ENCODE measurements around the gene C1QL3. TPM values are rescaled to one million over a fixed set of nuclear protein-coding genes. Genes with fewer than 3 reads are reported as not detected.

Gene C1QL3
- total and polyA plus RNA-seq, 10 of the 15 experiments (the other 5 are each of a cell fraction or from before 2014, with no cell fraction given), result 0.03 to 1.2 (median 0.50) TPM

DNA sequence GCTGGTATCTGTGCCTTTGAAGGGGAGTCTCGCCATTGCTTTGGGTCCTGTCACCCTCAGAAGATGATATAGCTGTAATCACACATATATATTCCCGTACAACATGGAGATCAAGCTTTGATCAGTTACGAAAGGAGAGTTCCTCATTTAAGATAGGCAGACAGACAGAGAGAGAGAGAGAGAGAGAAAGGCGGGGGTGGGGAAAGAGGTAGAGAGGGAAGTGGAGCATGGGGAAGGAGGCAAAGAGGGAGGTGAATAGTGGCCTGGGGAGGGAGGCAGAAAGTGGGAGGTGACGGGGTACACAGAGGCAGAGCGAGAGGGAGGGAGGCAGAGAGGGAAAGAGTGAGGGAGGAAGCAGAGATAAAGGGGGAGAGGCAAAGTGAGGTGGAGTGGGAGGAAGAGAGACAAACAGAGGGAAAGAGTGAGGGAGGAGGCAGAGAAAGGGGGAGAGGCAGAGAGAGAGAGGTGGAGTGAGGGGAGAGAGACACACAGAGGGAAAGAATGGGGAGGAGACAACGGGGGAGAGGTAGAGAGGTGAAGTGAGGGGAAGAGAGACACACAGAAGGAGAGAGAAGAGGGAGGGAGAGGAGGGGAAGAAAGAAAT, 44.6 kb upstream of the C1QL3 start:
- H3K4me3 ChIP-seq, result no peak overlapping the region
- BruUV-seq (replicated peaks), result no TSS peak
- no peak overlapping the region for H3K9ac ChIP-seq (ENCODE audit: control insufficient read depth, insufficient read depth, low read length)
- H2AFZ ChIP-seq (ENCODE audit: control insufficient read depth, low read depth, low read length), result peak overlapping the region; percentile 82
- DNase-seq (ENCODE audit: low read depth, low spot score), result no peak
- no peaks in the 10 kb centered on the region for H3K27me3 ChIP-seq (replicated peaks in 1 of 2; ENCODE audit: control insufficient read depth in 2 of 2, insufficient read depth in 2 of 2, low read length in 1 of 2)
- RAD21 ChIA-PET (ENCODE audit: unreplicated experiment), result interaction anchor here (0.7 kb wide), 1 partner anchor 62 kb away, joined by 3 read pairs; no protein-coding TSS in a partner anchor
- H3K36me3 ChIP-seq (ENCODE audit: control insufficient read depth in 2 of 2, insufficient read depth in 2 of 2, low read length in 1 of 2), result no peaks in the 10 kb centered on the region
- H3K27ac ChIP-seq (ENCODE audit: control insufficient read depth, insufficient read depth), result no peak overlapping the region
- 49% methylated on average over 7 of the region's 7 CpGs for WGBS (ENCODE audit: insufficient coverage, insufficient replicate concordance, low lambda C conversion rate, missing lambda C conversion rate)
- in situ Hi-C loops (cut with MboI), result no loop called here
- POLR2A ChIA-PET, result interaction anchor here (0.6 kb wide), 1 partner anchor 194 kb away, joined by 3 read pairs; no protein-coding TSS in a partner anchor
- CTCF ChIA-PET, result no interaction called here
- no peaks in the 10 kb centered on the region for H3K79me2 ChIP-seq (ENCODE audit: control insufficient read depth, insufficient read depth, low read length)
- H4K20me1 ChIP-seq (ENCODE audit: control insufficient read depth, insufficient read depth), result no peaks in the 10 kb centered on the region
- TF ChIP-seq, protein P1, sequence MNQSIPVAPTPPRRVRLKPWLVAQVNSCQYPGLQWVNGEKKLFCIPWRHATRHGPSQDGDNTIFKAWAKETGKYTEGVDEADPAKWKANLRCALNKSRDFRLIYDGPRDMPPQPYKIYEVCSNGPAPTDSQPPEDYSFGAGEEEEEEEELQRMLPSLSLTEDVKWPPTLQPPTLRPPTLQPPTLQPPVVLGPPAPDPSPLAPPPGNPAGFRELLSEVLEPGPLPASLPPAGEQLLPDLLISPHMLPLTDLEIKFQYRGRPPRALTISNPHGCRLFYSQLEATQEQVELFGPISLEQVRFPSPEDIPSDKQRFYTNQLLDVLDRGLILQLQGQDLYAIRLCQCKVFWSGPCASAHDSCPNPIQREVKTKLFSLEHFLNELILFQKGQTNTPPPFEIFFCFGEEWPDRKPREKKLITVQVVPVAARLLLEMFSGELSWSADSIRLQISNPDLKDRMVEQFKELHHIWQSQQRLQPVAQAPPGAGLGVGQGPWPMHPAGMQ (IDR thresholded peaks at IDR 0.05; ENCODE audit: borderline replicate concordance), result peak; percentile 6; the same call in 1 of the 2 replicates
- TF ChIP-seq HDGF (IDR thresholded peaks at IDR 0.05) (peak; percentile 90), ZSCAN29 (IDR thresholded peaks at IDR 0.05) (no peak)
- peaks cover 8% of the 10 kb centered on the region; the same call in 1 of the 2 replicates for H3K4me1 ChIP-seq (ENCODE audit: control insufficient read depth, insufficient read depth, low read length)
- no peak for FAIRE-seq
- H3K9me3 ChIP-seq (replicated peaks; ENCODE audit: control insufficient read depth, insufficient read depth, low read length), result no peaks in the 10 kb centered on the region
- SMC1A ChIA-PET (ENCODE audit: uncharacterized antibody, unreplicated experiment), result interaction anchor here (1.3 kb wide), 1 partner anchor 20 kb away, joined by 6 read pairs; no protein-coding TSS in a partner anchor
- intact Hi-C loops (cut with micrococcal nuclease; ENCODE audit: unreplicated experiment), result no loop called here
- no peak for ATAC-seq
- H3K4me2 ChIP-seq (ENCODE audit: control insufficient read depth, insufficient read depth), result peak overlapping the region; percentile 60

DNA sequence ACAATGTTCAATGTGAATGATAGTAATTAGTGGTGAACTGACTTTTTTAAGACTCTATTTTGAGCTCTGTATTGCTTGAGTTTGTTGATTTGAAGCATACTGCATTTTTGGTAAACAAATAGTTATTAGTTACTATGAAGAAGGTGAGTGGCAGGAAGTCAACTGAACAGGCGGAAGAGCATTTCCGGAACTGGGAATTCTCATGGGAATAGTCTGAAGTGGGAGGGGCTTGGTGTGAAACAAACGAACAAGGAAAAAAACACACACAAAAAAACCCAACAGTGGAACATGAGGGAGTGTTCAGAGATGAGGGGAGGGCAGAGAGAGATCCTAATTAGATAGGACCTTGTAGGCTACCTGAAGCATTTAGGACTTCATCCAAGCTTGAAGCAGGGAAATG, 43.9 kb upstream of the C1QL3 start:
- no peak overlapping the region for H3K4me3 ChIP-seq
- H3K9me3 ChIP-seq (replicated peaks; ENCODE audit: control insufficient read depth, insufficient read depth, low read length), result no peaks in the 10 kb centered on the region
- WGBS (ENCODE audit: insufficient coverage, insufficient replicate concordance, low lambda C conversion rate, missing lambda C conversion rate), result 26% methylated on average over 3 of the region's 3 CpGs
- BruUV-seq (replicated peaks), result no TSS peak
- H3K4me1 ChIP-seq (ENCODE audit: control insufficient read depth, insufficient read depth, low read length), result peaks cover 8% of the 10 kb centered on the region; the same call in 1 of the 2 replicates
- RAD21 ChIA-PET (ENCODE audit: unreplicated experiment), result no interaction called here
- CTCF ChIA-PET, result no interaction called here
- no peak overlapping the region for H3K27ac ChIP-seq (ENCODE audit: control insufficient read depth, insufficient read depth)
- ATAC-seq (no peak), DNase-seq (ENCODE audit: low read depth, low spot score) (no peak), FAIRE-seq (no peak)
- no peaks in the 10 kb centered on the region for H3K79me2 ChIP-seq (ENCODE audit: control insufficient read depth, insufficient read depth, low read length)
- H4K20me1 ChIP-seq (ENCODE audit: control insufficient read depth, insufficient read depth), result no peaks in the 10 kb centered on the region
- intact Hi-C loops (cut with micrococcal nuclease; ENCODE audit: unreplicated experiment) (no loop called here), in situ Hi-C loops (cut with MboI) (no loop called here)
- H2AFZ ChIP-seq (ENCODE audit: control insufficient read depth, low read depth, low read length), result no peak overlapping the region; the same call in none of the 2 replicates
- H3K4me2 ChIP-seq (ENCODE audit: control insufficient read depth, insufficient read depth), result no peak overlapping the region
- H3K36me3 ChIP-seq (ENCODE audit: control insufficient read depth in 2 of 2, insufficient read depth in 2 of 2, low read length in 1 of 2), result no peaks in the 10 kb centered on the region
- H3K9ac ChIP-seq (ENCODE audit: control insufficient read depth, insufficient read depth, low read length), result no peak overlapping the region
- SMC1A ChIA-PET (ENCODE audit: uncharacterized antibody, unreplicated experiment), result interaction anchor here (1.3 kb wide), 1 partner anchor 21 kb away, joined by 6 read pairs; no protein-coding TSS in a partner anchor
- no peaks in the 10 kb centered on the region for H3K27me3 ChIP-seq (replicated peaks in 1 of 2; ENCODE audit: control insufficient read depth in 2 of 2, insufficient read depth in 2 of 2, low read length in 1 of 2)
- POLR2A ChIA-PET, result no interaction called here
- TF ChIP-seq SMAD1 (IDR thresholded peaks at IDR 0.05; ENCODE audit: low read depth, partially characterized antibody) (no peak), KDM1A (IDR thresholded peaks at IDR 0.05; ENCODE audit: borderline replicate concordance) (no peak), ZZZ3 (IDR thresholded peaks at IDR 0.05; ENCODE audit: control insufficient read depth, insufficient read length, low read depth) (no peak), WRNIP1 (IDR thresholded peaks at IDR 0.05; ENCODE audit: borderline replicate concordance, low read depth, low read length) (no peak), NBN (IDR thresholded peaks at IDR 0.05) (no peak), CREM (IDR thresholded peaks at IDR 0.05; ENCODE audit: low read depth) (no peak), RUNX3 (IDR thresholded peaks at IDR 0.05; ENCODE audit: low read length) (no peak), BCL11A (IDR thresholded peaks at IDR 0.05; ENCODE audit: low read depth, low read length) (no peak), GABPA (IDR thresholded peaks at IDR 0.05; ENCODE audit: low read depth) (no peak), LARP7 (IDR thresholded peaks at IDR 0.05) (no peak), NR2F1 (conservative IDR thresholded peaks at IDR 0.05) (no peak), HDGF (IDR thresholded peaks at IDR 0.05) (no peak)
- TF ChIP-seq, protein P2, sequence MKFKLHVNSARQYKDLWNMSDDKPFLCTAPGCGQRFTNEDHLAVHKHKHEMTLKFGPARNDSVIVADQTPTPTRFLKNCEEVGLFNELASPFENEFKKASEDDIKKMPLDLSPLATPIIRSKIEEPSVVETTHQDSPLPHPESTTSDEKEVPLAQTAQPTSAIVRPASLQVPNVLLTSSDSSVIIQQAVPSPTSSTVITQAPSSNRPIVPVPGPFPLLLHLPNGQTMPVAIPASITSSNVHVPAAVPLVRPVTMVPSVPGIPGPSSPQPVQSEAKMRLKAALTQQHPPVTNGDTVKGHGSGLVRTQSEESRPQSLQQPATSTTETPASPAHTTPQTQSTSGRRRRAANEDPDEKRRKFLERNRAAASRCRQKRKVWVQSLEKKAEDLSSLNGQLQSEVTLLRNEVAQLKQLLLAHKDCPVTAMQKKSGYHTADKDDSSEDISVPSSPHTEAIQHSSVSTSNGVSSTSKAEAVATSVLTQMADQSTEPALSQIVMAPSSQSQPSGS (IDR thresholded peaks at IDR 0.05; ENCODE audit: low read length), result no peak
- TF ChIP-seq, protein P3, sequence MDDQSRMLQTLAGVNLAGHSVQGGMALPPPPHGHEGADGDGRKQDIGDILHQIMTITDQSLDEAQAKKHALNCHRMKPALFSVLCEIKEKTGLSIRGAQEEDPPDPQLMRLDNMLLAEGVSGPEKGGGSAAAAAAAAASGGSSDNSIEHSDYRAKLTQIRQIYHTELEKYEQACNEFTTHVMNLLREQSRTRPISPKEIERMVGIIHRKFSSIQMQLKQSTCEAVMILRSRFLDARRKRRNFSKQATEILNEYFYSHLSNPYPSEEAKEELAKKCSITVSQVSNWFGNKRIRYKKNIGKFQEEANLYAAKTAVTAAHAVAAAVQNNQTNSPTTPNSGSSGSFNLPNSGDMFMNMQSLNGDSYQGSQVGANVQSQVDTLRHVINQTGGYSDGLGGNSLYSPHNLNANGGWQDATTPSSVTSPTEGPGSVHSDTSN (IDR thresholded peaks at IDR 0.05; ENCODE audit: insufficient replicate concordance, low read depth, low read length), result no peak

Data from GM12878 (cell line).